Hematopoietic multipotent progenitor cell treated with erythropoietin and hydrocortisone succinate and interleukin-3 and kit ligand, for 17 days (in vitro differentiated cells): ENCODE measurements around the gene MS4A6E.
"Not testable (repeated sequence)": the region's sequence is repeated elsewhere in the genome, so short reads cannot be mapped to it uniquely, and the experiment has no call there.

Experiments
- DNase-seq: peaks from one replicate; pipeline ENCODE4 v3.0.0-alpha.2; 2015; ENCODE audit warnings: low spot score

Gene MS4A6E, protein sequence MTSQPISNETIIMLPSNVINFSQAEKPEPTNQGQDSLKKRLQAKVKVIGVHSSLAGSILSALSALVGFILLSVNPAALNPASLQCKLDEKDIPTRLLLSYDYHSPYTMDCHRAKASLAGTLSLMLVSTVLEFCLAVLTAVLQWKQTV

DNA sequence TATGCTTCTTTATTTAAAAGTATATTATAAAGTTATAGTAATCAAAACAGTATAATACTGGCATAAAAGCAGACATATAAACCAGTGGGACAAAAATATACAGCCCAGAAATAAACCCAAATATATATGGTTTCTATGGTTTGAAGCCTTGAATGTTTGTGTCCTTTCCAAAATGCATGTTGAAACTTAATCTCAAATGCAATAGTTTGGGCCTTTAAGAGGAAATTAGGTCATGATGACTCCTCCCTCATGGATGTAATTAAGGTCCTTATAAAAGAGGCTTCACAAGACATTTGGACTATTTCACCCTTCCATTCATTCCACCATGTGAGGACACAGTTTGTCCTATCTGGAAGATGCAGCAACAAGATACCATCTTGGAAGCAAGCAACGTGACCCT, at the start of gene MS4A6E:
Gene MS4A6E (plus strand): TSS at position 301 of the 400 bp plus-strand sequence. CDS start 7,641 bp downstream, outside the sequence.
- no peak for DNase-seq

DNA sequence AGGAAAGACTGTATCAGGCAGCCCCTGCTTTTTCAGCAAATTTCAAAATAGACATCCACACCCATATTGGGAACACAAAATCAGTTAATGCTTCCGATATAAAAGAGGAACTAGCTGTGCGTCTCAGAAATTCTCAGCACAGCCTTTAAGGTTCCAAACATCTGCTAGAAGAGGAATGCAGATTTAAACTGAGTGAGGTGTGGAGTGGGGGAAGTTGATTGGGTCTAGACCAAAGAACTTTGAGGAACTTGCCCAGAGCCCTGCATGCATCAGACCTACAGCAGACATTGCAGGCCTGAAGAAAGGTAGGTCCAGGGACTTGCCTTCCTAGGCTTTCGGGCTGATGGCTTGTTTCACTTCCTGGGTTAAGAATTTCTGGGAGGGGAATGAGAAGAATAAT, 46.6 kb upstream of the MS4A6E start, which contains the start of gene MS4A4A:
Gene MS4A4A (plus strand): TSS at position 255 of the 400 bp plus-strand sequence. CDS start 10 bp downstream, at position 265.
- DNase-seq: no peak

DNA sequence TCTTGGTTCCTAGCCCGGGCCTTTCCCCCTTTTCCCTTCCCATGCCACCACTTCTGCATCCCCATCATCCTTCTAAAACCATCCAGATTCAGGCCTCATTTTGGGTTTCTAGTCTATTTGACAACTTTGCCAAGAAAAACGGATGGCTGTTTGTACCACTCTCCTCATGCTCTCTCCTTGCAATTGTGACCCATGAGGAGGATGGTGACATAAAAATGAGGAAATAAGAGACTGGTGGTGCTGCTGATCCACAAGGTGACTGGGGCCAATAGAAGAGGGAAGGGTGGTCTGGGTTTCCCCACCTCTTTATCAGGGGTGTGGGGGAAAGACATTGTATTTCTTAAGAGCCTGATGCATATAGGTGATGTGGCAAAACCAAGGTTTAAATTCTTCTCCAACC, 45.6 kb upstream of the MS4A6E start:
- no peak for DNase-seq

- no peak for DNase-seq
Observed at GRCh38 chr11:60282286-60282685, 44.8 kb upstream of the MS4A6E start.

- DNase-seq: not testable (repeated sequence)
Observed at GRCh38 chr11:60285411-60286126, 41.5 kb upstream of the MS4A6E start.

- no peak for DNase-seq
Observed at GRCh38 chr11:60288531-60288930, 38.5 kb upstream of the MS4A6E start.

GRCh38 chr11:60292145-60292544, 34.9 kb upstream of the MS4A6E start:
- no peak for DNase-seq

DNA sequence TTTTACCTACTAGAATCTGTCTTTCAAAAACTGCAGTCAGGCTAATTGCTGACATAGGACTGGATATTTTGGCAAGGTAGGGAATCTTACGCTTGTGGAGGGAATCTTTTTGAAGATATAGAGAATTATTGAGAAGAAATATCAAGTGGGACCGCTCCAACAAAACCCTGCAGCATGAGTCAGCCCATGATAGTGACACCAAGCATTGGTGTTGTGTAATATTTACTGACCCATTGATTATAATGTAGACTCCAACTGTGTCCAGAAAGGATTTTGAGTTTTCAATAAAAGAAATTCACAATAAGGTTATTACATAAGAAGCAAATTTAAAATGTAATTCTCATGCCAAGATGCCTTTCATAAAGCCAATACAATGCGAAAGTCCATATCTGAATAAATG, 25.9 kb upstream of the MS4A6E start:
- no peak for DNase-seq

- not testable (repeated sequence) for DNase-seq
Observed at GRCh38 chr11:60301884-60302283, 25.2 kb upstream of the MS4A6E start.

DNA sequence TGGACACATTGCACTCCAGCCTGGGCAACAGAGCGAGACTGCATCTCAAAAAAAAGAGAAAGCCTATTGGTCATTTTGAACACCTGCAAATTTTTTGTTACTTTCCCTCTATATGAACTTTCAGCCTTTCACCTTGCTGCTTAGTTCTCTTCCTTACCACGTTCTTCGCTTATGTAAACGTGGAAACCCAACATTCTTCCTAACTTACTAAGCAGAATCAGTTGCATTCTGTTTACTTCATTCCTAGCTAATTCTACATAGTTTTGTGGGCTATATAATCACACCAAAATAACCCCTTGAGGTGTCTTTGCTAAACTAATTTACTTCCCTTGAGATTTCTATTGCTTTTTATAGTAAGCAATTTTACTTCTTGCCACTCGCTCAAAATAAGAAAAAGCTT, 23.4 kb upstream of the MS4A6E start:
- no peak for DNase-seq

- DNase-seq: no peak
Observed at GRCh38 chr11:60305906-60306619, 21.0 kb upstream of the MS4A6E start.

GRCh38 chr11:60307507-60308195, 19.4 kb upstream of the MS4A6E start:
- DNase-seq: no peak

DNA sequence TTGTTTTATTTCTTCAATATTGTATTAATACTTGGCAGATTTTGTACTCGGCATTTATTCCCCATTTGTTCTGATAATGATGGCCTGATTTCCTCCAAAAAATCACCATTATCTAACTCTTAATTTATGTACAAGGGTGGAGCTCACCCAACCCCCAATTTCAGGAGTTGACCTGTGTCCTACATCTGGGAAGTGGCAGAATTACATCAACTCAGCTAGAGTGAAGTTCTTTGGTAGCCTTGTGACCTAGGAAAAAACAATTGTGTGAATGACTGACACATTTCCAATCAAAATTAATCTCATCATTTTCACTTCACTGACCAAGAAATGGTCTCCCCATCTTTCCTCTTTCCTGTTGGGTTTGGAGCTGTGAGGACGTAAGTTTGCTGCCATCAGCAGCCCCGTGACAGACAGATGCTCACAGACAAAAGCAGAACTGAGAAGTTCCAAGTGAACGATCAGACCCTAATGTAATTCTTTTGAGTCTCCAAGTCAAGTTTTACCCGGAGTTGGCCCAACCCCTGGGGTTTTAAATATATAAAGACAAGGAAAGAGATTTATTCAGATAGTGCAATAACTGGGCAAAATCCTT, 16.6 kb upstream of the MS4A6E start:
- DNase-seq: no peak

DNA sequence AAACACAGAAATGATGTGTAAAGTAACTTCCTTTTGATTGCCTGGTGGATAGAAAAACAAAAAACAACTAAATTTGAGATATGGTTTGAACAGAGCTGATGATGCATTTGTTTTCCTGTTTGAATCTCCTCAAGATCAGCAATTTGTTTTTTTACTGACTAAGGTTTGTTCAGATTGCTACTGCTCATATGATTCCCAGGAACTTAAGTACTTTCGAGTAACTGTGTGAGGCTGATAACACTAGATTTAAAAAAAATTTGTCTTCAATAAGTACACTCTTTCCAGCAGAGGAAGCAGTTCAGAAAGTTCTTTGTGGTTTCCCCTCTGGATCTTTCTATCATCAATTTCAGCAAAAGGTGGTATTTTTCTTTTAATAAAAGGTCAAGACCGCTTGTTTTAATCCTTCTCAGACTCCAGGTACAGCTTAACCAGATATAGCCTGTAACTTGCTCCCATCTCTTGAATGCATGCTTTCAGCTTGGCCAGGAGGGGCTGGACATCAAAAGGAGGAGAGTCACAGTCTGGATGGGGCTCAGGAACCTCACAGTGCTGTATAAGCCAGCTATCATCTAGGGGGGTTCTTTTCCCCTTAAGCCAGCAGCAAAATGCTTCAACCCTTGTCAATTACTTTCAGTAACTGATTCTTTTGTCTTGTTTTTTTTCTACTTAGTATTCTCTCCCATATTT, 12.3 kb upstream of the MS4A6E start:
- DNase-seq: no peak

- DNase-seq: no peak
Observed at GRCh38 chr11:60315871-60316270, 11.2 kb upstream of the MS4A6E start.

DNA sequence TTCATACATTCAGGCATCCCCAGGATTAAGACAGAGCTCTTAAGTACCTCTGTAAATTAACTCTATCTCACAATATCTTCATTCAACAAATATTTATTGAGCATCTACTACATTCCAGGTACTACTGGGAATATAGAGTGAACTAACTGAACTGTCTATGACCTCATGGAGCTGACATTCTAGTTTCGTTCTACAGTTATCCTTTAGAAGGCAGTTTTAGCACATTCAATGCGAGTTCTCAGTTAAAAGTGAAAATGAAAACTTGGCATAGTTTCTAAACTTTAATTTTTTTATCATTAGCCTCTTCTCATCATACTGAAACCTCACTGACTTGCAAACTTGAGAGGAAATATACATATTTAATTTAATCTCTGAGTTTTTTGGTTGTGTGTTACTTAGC, 10.7 kb upstream of the MS4A6E start:
- no peak for DNase-seq

DNA sequence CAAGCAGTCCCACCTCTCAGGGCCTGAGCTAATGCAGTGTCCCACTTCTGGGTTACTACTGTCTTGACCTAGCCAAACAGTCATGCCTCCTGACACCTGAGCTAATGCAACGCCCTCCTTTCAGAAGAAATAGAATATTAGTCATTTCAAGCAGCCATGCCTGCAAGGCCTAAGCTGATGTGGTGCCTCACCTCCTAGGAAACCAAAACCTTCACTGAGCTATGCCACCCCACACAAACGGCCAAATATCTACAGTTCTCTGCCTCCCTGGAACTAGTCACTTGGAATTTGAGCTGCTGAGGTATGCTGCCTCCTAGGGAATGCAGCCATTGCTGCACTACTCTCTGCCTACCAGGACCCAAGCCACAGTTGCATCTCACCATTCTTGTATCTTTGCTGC, 8.3 kb upstream of the MS4A6E start:
- DNase-seq: no peak

DNA sequence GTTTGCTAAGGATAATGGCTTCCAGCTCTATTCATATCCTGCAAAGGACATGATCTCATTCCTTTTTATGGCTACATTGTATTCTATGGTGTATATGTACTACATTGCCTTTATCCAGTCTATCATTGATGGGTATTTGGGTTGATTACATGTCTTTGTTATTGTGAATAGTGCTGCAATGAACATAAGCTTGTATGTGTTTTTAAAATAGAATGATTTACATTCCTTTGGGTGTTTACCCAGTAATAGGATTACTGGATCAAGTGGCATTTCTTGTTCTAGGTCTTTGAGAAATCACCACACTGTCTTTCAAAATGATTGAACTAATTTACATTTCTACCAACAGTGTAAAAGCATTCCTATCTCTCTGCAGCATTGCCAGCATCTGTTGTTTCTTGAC, 6.0 kb upstream of the MS4A6E start:
- no peak for DNase-seq

- no peak for DNase-seq
Observed at GRCh38 chr11:60328460-60328859, 1.4 kb downstream of the MS4A6E start.

DNA sequence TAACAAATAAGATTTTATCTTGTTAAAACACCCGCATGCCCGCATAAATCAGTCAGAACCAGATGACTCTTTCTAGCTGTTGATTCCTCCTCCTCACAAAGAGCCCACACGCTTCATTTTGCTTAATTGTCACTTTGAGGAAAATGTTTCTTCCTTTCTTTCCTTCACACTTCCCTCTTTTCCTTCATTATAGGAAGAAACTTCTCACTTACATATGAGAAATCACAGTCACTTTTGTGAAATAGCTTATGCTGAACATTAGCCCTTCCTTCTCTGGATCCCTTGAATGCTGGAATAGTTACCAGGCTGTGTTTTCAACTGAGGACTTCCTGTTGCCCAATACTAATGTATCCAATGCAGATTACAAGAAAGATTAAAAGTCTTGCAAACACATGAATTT, 5.8 kb downstream of the MS4A6E start:
- no peak for DNase-seq

DNA sequence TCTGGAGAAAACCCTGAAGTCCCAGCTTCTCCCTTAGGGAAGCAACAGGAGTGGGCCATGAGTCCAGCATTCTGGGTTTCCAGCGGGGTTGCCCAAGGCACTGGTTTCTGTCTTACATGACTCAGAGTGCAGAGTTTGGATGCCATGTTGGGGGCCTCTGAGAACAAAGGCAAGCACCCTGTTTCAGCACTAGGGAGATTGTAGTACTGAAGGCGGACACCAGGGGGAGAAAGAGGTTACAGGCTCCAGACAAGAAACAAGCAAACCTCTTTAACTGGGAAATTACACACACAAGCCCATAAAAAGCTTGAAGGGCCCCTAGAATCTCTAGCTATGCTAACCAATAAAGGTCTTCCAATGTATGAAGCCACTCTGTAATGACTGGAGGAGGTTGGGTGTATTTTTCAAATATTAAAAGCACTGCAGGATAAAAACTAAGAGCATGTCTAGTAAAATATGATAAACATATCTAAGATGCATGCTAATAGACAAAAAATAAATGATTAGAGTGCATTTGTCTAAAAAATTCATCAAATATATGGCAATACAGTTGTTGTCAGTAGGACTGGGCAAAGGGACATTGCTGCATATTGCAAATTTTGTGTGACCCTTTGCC, 7.1 kb downstream of the MS4A6E start:
- peak; percentile 39 for DNase-seq
